Measurements from ENCODE around the gene UFD1. TPM values are rescaled to one million over a fixed set of nuclear protein-coding genes. Genes with fewer than 3 reads are reported as not detected.

The UFD1 gene
- polyA plus RNA-seq, 3 donors = 64.1 to 69.2 (median 65.7) TPM

DNA sequence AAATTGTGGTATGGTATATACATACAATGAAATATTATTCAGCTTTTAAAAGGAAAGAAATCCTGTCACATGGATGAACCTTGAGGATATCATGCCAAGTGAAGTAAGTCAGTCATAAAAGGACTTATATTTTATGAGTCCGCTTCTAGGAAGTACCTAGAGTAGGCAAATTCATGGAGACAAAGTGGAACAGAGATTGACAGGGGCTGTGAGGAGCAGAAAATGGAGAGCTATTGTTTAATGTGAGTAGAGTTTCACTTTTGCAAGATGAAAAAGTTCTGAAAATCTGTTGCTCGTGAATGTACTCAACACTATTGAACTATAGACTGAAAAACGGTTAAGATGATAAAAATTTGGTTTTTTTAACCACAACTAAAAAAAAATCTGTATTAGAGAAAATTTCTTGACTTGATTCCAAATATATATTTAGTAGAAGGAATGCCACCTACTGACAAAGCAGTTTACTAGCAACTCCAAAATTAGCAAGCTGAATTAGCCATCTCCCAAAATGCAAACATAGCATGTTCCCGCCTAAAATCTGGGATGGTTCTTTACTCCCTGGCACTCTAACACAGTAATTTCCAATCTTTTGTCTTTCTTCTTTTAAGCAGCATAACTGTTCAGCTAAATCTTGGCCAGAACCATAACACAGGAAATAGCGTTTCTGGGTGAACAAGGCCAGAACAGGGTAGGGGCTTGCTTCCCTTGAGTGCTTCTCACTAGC is 1.5 kb downstream of the UFD1 start:
- no peak for DNase-seq

DNA sequence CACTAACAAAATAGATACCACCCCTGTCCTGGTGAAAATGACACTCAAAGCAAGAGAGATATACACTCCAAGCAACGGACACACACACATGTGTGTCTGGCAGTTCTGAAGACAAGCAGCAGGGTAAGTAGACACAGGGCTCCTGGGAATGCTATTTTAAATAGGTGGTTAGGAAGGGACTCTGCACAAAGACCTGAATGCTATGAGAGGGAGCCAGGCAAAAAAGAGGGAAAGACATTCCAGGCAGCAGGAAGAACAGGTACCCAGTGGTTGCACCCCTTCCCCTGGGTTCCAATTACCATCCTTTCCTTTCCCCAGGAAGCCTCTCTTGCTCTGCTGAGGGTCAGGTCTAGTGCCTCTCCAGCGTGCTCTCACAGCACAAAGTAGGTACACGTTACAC is 3.0 kb downstream of the UFD1 start:
- no peak for DNase-seq

DNA sequence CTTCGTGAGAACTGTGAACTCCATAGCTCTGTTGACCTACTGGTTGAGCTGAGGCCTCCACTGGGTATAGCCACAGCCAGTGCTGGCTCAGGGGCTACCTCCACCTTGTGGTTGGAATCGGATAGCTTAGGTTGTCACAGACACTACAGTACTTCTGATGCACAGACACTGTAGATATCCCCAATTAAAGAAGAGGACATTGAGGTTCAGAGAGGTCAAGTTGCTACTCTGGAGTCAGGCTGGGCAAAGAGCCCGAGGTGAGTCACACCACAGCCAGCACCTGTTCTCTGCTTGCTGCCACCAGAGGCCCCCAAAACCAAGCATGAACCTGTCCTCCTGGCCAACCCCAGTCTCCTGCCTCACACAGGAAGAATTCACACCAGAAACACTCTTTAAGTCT is 5.4 kb downstream of the UFD1 start:
- no peak for DNase-seq

DNA sequence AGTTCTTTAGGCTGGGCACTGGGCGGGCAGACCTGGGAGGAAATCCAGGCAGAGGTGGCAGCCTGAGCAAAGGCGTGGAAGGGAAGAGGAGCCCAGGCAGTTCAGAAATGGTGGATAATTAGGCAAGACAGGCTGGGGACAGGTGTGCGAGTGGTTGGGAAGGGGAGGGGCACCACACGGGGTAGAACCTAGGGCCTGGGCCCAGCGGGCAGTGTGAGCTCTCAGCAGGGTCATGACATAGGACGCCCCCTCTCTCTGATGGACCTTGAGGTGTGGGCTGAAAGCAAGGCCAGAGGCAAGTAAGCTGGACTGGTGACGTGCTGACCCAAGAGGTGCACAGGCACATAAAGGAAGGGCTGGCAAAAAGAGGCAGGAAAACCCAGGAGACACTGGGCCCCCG is 6.8 kb downstream of the UFD1 start:
- no peak for DNase-seq

DNA sequence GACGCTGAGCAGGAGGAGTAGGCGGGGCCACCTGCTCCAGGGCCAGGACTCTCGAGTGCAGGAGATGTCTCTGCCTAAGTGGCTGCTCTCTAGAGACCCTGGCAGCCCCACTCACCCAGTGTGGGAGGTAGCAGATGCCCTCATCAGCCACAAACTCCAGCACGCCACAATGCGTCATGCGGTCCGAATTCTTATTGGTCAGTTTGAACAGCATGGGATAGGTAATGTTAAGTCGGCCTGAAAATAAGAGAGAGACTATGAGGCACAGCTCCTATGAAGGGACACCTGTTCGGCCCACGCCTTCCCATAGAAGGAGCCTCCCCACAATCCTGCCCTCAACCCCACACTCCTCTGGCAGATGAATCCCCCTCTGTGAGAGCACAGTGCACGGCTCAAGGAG is 7.4 kb downstream of the UFD1 start:
- DNase-seq = no peak

DNA sequence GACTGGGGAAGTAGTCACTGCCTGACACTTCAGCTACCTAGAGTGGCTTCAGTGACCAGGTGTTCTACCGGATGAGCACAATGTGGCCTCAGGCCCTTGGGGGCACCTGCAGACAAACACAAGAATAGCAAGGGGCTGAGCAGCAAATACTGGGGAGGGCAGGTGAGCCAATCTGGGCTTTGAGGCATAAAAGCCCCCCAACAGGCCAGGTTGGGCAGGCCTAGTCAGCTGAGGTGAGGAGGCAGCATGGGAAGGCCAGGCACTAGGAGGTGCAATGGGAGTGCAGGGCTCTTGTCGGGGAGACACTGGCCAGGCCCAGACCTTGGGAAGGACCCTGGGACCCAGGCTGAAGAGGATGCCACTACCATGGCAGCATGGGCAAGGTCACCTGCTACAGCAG is 9.0 kb downstream of the UFD1 start:
- DNase-seq = no peak

DNA sequence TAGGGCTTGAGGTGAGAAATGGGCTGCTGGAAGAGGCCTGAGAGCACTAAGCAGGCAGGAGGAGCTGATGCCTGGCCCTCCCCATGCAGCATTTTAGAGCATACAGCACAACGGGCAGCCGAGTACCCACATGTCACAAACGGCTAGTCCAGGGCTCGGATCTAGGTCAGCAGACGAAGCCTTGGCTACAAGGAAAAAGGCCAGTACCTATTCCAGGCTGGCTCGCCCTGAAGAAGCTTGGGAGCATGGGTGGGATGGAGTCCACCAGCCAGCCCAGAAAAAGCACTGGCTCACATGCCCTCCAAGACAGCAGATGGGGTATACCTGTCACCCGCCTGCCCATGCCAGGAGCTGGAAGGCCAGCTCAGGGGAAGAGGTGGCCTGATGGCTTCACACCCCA is 9.6 kb downstream of the UFD1 start:
- no peak for DNase-seq

DNA sequence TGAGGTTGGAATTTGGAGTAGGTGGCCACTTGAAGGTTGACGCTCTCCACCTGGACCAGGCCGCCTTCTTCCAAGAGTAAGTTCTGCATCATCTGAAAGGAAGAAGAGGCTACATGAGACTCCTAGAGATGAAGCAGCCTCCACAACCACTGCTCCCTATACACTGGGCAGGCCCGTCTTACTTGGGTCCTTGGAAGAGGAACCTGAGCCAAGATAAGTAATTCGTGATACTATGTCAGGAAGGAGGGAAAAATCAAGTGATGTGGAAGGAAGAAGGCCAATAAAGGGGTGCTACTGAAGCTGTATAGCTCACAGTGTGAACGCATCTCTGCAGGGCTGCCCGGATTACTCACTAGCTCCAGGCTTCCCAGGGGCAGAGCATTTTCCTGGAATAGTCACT is 11.1 kb downstream of the UFD1 start:
- DNase-seq = no peak

DNA sequence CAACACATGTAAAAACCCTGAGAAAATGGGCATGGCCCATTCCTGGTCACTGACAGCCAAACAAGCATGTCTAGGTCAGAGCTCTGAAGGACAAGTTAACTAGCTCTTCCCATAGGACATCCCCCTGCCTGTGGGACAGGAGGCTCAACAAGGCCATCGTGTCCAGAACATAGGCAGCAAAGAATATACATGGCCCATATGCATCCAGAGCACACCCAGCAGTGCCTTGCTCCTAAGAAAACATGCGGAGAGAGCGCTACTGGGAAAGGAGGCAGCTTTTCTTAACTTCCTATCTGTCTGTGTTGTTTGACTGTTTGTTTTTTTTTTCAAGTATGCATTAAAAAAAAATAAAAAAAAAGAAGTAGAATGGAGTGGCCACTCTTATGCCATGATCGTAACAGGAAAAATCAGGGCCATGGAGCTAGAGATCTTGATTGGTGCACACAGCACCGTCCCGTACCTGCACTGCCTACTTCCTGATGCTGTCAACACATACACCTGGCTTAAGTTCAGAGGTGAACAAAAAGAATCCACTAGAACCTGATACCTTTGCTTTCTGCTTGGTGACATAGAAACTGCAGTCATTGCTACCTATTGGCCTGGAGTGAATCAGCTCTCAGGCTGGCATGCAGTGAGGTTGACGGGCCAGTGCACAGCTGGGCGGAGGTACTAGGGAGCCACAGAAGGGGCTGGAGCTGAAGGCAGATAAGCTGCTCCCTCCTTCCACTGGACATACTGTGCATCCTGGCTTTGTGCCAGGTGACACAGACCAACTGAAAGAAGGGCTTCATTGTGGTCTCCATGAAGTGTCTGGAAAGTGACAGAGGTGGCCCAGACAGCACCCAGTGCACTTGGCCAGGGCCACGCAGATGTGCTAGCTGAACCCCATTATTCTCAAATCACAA is 11.9 kb downstream of the UFD1 start:
- DNase-seq = no peak

DNA sequence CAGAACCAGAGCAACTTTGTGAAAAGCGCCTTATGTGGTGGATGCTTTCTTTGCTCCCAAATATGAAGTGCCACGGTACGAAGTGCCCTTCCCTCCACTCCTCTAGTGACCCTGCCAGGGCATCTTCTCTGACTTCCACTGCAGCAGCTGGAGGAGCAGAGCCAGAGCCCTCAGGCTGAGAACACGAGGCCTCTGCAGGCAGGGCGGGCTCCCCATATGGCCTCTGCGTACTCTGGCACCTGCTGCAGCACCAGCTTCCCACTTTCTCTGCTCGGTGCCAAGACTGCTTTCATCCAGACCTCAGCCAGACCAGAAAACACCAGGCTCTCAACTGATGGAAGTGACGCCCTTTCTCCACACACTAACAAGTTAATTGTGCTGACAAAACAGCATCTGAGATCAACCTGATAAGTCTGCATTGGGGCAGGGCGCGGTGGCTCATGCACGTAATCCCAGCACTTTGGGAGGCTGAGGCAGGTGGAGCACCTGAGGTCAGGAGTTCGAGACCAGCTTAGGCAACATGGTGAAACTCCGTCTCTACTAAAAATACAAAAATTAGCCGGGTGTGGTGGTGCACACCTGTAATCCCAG is 12.8 kb downstream of the UFD1 start:
- no peak for DNase-seq

DNA sequence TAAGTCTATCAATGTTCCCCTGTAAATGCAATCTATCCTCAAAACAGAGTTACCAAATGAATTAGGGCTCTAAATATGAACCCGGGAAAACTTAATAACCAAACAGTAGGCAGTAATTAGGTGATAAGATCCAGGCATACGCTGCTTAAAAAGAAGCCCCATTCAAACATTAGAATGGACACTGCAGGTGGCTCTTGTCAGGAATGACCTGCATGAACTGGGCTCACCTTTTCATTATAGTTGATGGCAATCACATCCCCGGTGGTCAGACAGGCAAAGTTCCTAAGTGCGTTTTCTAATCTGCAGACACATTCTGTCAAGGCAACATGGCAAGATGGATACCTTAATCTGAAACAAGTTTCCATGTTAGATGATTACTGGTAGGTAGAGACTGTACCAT is 14.0 kb downstream of the UFD1 start:
- DNase-seq = no peak

DNA sequence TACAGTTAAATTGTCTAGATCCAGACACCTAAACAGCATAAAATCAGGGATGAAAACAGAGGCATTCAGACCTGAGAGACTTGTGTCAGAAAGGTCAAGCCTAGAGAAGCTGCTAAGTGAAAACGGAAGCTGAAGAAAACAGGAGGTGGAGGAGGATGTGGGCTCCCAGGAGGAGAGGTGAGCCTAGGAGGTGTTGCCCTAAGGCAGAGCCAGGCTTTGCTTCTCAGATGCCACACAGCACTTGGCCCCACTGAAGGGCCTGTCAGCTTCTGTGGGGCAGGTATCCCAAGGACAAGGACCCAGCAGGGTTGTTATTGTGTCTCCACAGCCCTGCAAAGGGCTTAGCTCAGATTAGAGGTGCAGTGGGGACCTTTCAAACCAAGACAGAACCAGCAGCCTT is 14.4 kb downstream of the UFD1 start:
- no peak for DNase-seq

DNA sequence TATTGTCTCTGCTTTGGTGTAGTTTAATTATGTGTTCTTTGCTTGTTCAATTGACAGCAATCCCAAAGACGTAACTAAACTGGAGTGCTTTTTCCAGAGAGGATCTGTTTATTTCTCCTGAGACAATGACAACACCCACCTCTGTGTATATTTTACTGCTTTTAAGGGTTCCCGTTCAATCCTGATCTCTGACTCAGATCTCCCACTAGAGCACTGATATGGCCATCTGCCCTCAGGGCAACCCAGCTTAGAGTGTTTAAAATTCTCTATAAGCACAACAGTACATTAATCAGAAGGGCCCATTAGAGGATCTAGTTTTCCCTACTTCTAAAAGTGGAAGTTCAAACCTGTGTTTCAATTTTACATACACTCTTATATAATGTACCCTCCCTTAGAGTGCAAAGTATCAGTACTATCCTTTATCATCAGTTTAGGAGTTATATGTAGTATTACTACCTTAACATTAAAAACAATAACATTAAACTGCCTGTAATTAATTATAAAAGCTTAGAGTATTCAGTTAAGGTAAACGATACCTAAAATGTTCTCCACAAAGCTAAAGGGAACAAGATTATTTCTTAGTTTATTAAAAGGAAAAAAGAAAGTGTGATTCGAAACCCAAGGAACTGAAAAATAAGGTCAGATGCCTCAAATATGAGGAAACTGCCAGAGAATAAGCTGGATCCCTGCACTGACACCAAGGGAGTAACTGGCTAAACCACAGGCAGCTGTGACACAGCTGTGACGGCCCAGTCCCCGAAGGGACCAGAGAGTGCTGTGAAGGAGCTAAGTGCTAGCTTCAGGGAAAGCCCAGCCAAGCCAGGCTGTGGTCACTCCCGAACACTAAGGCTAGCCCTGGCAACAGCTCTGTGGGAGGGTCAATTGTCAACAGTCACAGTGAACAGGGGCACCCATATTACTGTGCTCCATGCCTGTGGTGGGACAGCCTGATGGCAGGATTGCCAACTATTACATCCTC is 15.2 kb downstream of the UFD1 start:
- no peak for DNase-seq

DNA sequence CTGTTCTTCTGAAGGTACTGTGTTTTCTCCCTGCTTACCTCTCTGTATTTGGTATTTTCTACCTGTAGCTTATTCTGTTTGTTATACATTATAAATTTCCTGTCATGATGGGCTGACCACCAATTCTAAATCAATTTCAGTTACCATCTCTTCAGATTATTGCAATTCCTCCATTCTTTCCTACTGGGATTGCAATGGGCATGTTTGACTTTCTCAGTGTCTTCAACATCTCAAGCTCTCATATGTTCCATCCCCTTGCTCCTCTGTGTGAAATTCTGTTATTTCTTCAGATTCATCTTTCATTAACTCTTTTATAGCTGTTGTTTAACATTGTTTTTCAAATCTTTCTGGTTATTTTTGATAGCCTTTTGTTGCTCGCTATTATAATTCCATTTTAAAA is 16.0 kb downstream of the UFD1 start:
- no peak for DNase-seq

DNA sequence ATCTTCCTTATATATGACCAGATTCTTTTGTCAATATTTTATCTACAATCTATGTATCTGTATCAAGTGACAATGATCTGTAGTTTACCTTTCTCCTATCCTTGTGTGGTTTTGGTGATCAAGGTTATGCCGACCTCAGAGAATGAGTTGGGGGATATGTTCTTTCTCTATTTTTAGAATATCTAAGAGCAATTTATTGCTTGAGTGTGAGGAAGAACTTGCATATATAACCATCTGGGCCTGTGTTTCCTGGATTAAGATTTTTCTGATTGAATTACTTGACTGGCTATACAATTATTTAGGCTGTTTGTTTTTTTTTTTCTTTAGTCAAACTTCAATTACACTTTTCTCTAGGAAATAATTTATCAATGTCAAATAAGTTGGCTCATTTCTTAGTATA is 17.5 kb downstream of the UFD1 start:
- DNase-seq = no peak

DNA sequence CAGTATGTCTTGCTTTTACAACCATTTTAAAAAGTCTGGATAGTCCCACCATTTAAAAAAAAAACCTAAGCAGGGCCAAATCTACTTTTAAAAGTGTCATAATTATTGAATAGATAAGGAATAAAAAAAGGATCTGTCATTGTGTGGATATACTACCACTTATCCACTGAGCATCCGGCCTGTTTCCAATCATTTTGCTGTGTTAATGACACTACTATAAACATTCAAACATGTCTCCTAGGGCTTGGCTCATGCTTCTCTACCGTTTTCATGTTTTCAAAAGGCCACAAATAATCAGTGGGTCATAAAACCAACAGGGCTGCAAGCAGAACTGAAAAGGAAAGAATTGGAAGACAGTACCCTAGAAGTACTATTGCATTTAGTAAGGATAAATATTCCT is 19.0 kb downstream of the UFD1 start:
- DNase-seq = no peak

DNA sequence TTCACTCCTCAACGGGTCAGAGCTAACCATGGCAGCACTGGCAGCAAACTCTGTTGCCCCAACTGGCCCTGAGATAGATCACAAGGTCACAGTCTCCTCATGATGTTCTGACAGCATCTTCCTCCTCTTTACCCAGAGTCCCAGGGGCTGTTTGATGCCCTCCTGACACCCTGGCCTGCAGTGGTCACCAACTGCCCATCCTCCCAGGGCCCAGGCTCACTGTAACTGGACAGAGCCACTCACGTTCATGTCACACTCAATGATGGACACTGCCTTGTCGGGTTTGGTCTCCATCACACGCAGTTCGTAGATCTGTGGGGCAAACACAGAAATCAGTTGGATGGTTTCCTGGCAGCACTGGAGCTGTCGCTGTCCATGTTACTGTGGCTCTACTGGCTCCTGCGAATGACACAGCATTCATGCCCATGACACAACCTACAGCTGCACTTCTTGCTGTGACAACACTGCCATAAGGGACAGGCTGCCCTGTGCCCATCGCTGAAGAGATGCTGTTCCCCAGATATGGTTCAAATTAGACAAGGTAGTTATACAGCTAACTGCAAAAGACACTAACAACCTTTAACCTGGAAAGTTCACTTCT is 21.1 kb downstream of the UFD1 start:
- DNase-seq = no peak

DNA sequence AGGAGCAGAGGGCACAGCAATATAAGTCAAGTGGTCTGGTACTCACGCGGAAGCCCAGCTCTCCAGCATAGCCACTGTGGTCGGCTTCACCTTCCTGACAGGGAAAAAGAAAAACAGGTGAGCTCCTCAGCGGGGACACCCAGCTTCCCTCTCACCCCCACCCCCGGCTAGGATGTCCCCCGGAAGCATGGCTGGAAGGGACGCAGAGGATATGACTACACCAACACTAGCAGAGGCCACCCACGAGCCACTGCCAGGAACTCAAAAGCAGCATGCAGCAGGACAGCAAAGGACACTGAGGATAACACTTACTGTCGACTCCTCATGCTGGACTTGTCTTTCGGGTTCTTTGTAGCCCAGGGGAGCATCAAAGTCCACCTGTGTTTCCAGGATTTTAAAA is 22.5 kb downstream of the UFD1 start:
- no peak for DNase-seq

DNA sequence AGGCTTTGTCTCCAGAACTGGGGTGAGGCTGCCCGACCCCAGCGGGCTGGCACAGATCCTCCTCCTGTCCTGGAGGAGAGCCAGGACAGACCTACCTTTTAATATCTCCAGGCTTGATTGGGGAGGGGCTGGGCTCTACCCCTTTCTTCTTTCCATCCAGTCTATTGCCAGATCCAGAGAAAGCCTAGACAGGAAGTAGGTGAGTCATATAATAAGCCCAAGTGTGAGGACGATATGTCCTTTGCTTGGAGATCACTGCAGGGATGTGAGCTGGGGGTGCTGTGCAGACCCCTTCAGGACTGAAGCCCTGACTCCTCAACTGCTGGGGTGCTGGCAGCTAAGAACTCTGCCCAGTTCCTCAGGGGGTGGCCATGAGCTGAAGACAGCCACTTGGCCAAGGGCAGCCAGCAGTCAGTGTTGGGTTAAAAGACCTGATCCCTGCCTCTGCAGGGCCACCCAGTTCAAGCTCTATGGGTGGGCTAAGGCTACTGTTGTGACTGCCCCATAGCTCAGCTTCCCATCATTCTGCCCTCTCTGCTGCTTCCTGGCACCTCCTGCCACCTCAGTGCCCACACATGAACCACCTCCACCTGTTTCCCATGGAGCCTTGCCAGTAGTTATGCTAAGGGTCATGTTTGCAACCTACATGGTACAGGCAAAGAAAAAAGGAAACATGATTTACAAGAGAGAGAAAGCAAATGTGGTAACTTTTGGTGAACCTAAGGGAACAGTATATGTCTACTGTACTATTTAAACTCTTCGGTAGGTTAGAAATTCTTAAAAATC is 23.2 kb downstream of the UFD1 start:
- DNase-seq = no peak

DNA sequence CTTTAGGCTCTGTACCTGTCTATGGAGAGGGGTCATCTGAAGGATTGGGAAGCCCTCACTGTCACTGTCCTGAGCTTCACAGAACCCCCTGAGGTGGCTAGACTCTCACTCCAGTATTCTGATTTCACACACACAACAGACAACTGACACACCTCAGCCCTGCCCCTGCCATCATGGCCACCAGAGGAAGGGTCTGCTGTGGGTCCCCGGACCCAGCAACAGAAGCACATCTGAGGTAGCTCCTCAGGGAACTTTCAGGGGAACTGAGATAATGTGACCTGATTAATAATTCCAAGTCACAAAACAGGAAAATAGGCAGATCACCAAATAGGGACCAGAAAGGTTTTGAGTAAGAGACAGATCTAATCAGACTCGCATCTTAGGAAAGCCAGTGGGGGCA is 24.0 kb downstream of the UFD1 start:
- no peak for DNase-seq

DNA sequence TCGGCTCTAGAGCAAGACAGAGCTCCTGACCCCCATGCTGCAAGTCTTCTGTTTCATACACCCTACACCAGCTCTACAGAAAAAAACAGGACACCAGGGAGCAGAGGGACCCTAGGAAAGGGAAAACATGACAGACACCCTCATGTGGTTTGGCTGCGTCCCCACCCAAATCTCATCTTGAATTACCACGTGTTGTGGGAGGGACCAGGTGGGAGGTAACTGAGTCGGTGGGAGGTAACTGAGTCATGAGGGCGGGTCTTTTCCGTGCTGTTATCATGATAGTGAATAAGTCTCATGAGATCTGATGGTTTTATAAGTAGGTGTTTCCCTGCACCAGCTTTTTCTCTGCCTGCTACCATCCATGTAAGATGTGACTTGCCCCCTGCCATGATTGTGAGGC is 24.8 kb downstream of the UFD1 start:
- DNase-seq = no peak
